Keratinocyte (primary cell): ENCODE results near the gene PLXDC1. TPM values are rescaled to one million over a fixed set of nuclear protein-coding genes. Genes with fewer than 3 reads are reported as not detected.
A peak's percentile ranks its signal among the peaks of the same experiment; 100 is the strongest.

Experiments
- DNase-seq: peaks from one replicate; pipeline ENCODE4 v3.0.0-alpha.2; 2011; ENCODE audit warnings: low read depth, missing footprints, low spot score
- FAIRE-seq: peaks from 2 replicates; lab custom pipeline; 2011; peaks lifted over from hg19 to GRCh38; lab: Jason Lieb, UNC
- H2AFZ ChIP-seq: 2 replicates; pipeline ENCODE4 v1.6.0; 2012; ENCODE audit warnings: low read length, control low read depth, inconsistent platforms; ENCODE audit not compliant: control insufficient read depth
- H3K27ac ChIP-seq: 2 replicates; pipeline ENCODE4 v1.5.1; 2011; ENCODE audit warnings: low read length; ENCODE audit not compliant: control insufficient read depth, insufficient read depth
- H3K27me3 ChIP-seq: 3 replicates; pipeline ENCODE4 v1.6.0; 2011; ENCODE audit warnings: low read length; ENCODE audit not compliant: control insufficient read depth, insufficient read depth; ENCODE audit errors: extremely low read depth
- H3K36me3 ChIP-seq, 2 experiments: 2 replicates in 1 of 2; 3 replicates in 1 of 2; pipeline ENCODE4 v1.5.1; 2011; ENCODE audit warnings: low read length in 2 of 2, mild to moderate bottlenecking in 1 of 2; ENCODE audit not compliant: control insufficient read depth in 2 of 2, insufficient read depth in 2 of 2; ENCODE audit errors: extremely low read depth in 1 of 2
- H3K4me1 ChIP-seq: 3 replicates; pipeline ENCODE4 v1.5.1; 2011; ENCODE audit warnings: low read length; ENCODE audit not compliant: control insufficient read depth, insufficient read depth; ENCODE audit errors: extremely low read depth
- H3K4me2 ChIP-seq: 3 replicates; pipeline ENCODE4 v1.6.0; 2011; ENCODE audit warnings: low read depth, low read length; ENCODE audit not compliant: control insufficient read depth, insufficient read depth; ENCODE audit errors: extremely low read depth
- H3K4me3 ChIP-seq, 3 experiments: fragments of 200-600 bp in 1 of 3; sonication (generic) in 1 of 3; 2 replicates in 2 of 3; 3 replicates in 1 of 3; pipeline ENCODE4 v1.5.1; 2011 to 2016; ENCODE audit warnings: low read length in 3 of 3, mild to moderate bottlenecking in 3 of 3, control low read depth in 2 of 3, inconsistent platforms in 1 of 3, low read depth in 1 of 3, mixed read lengths in 1 of 3, mixed run types in 1 of 3, moderate library complexity in 1 of 3; ENCODE audit not compliant: control insufficient read depth in 2 of 3, insufficient read depth in 2 of 3; ENCODE audit errors: extremely low read depth in 1 of 3
- H3K79me2 ChIP-seq: 2 replicates; pipeline ENCODE4 v1.6.0; 2012; ENCODE audit warnings: low read length; ENCODE audit not compliant: control insufficient read depth, insufficient read depth
- H3K9ac ChIP-seq: 3 replicates; pipeline ENCODE4 v1.6.0; 2011; ENCODE audit warnings: low read length; ENCODE audit not compliant: control insufficient read depth, insufficient read depth; ENCODE audit errors: extremely low read depth
- H3K9me1 ChIP-seq: 3 replicates; pipeline ENCODE4 v1.6.0; 2011; ENCODE audit warnings: low read length; ENCODE audit not compliant: control insufficient read depth, insufficient read depth; ENCODE audit errors: extremely low read depth
- H3K9me3 ChIP-seq: 2 replicates; pipeline ENCODE4 v1.5.1; 2012; ENCODE audit warnings: low read depth, low read length; ENCODE audit not compliant: control insufficient read depth
- H4K20me1 ChIP-seq: 3 replicates; pipeline ENCODE4 v1.6.0; 2011; ENCODE audit warnings: low read length; ENCODE audit not compliant: control insufficient read depth, insufficient read depth; ENCODE audit errors: extremely low read depth
- CTCF ChIP-seq, 3 experiments: IDR thresholded peaks in 1 of 3; conservative IDR thresholded peaks in 1 of 3; optimal IDR thresholded peaks in 1 of 3; 2 replicates in 2 of 3; 3 replicates in 1 of 3; pipeline versions ENCODE3 to v1.5.1; 2011; ENCODE audit warnings: low read length in 3 of 3, mild to moderate bottlenecking in 3 of 3, moderate library complexity in 2 of 3, control low read depth in 1 of 3, inconsistent platforms in 1 of 3; ENCODE audit not compliant: insufficient read depth in 2 of 3; ENCODE audit errors: extremely low read depth in 1 of 3
- EZH2 ChIP-seq: IDR thresholded peaks from one replicate; pipeline ENCODE4 v1.6.1; 2012; ENCODE audit warnings: inconsistent platforms, mild to moderate bottlenecking, low read length, moderate library complexity
- dilution Hi-C: fragments of 300-500 bp; cut with MboI; formaldehyde crosslinking; loops from one replicate; pipeline ENCODE4 v1.7.0; 2020; ENCODE audit warnings: low sequenced_read_pairs; ENCODE audit not compliant: extremely low pct_ligation_motif_present
- polyA plus RNA-seq, 5 experiments: library from polyadenylated mRNA; depleted of rRNA in 3 of 5; stranded (reverse) in 3 of 5; stranded (forward) in 1 of 5; unstranded in 1 of 5; fragments of >200 nt; gene quantifications; 1 replicate in 1 of 5; 2 replicates in 3 of 5; 3 replicates in 1 of 5; pipeline versions ENCODE4 v1.2.1 to v1.2.3, GENCODE V29; 2011 to 2012; ENCODE audit warnings: missing spikeins in 2 of 5, low read depth in 1 of 5, low replicate concordance in 1 of 5

PLXDC1 gene
- polyA plus RNA-seq, 1 donor (not counting 4 experiments of a cell fraction or from before 2014, with no cell fraction given), result 0.35 TPM

DNA sequence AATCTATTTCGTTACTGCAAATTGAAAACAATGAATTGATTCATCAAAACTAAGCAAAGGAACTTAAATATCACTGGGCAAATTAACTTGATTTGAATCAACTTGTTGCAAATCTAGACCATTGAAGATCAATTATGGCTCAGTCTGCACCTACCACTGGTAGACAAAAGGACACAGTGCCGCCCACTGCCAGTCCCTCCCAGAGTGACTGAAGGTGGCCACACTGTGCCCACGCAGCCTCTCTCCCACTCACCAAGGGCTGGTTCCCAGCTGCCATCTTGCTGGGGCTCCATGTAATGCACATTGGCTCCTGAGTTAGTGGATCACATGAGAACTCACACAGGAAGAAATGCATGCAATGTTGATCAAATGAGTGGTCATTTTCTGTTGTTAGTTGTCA lies 78.1 kb downstream of the PLXDC1 start:
- Histone ChIP-seq H3K4me3 (no peak overlapping the region), H3K9me3 (no peaks in the 10 kb centered on the region), H3K79me2 (no peaks in the 10 kb centered on the region), H3K4me1 (peaks cover 17% of the 10 kb centered on the region), H3K9me1 (no peaks in the 10 kb centered on the region), H3K4me2 (peak overlapping the region; percentile 49), H3K27me3 (no peaks in the 10 kb centered on the region), H3K9ac (no peak overlapping the region), H4K20me1 (no peaks in the 10 kb centered on the region), H2AFZ (no peak overlapping the region), H3K36me3 (no peaks in the 10 kb centered on the region), H3K27ac (no peak overlapping the region)
- DNase-seq (no peak), FAIRE-seq (no peak)
- TF ChIP-seq CTCF (optimal IDR thresholded peaks at IDR 0.05 in 1 of 3, IDR thresholded peaks at IDR 0.05 in 1 of 3, conservative IDR thresholded peaks at IDR 0.05 in 1 of 3; ENCODE audit: extremely low read depth in 1 of 3, insufficient read depth in 2 of 3, low read length in 3 of 3) (no peak), EZH2 (no peak)
- dilution Hi-C loops, result no loop called here

GRCh38 chr17:39071573-39071972 lies 79.9 kb downstream of the PLXDC1 start:
- Histone ChIP-seq H3K27ac (no peak overlapping the region), H3K36me3 (no peaks in the 10 kb centered on the region), H3K4me1 (peaks cover 17% of the 10 kb centered on the region), H2AFZ (no peak overlapping the region), H3K4me3 (no peak overlapping the region), H3K9me1 (no peaks in the 10 kb centered on the region), H4K20me1 (no peaks in the 10 kb centered on the region), H3K9me3 (no peaks in the 10 kb centered on the region), H3K9ac (no peak overlapping the region), H3K27me3 (peaks cover 4% of the 10 kb centered on the region), H3K4me2 (no peak overlapping the region), H3K79me2 (no peaks in the 10 kb centered on the region)
- FAIRE-seq (no peak), DNase-seq (no peak)
- no peak for TF ChIP-seq EZH2
- no peak for TF ChIP-seq CTCF (optimal IDR thresholded peaks at IDR 0.05 in 1 of 3, IDR thresholded peaks at IDR 0.05 in 1 of 3, conservative IDR thresholded peaks at IDR 0.05 in 1 of 3; ENCODE audit: extremely low read depth in 1 of 3, insufficient read depth in 2 of 3, low read length in 3 of 3)
- dilution Hi-C loops, result no loop called here
